K562 (cell line): ENCODE data around the gene AKT1S1. TPM values are rescaled to one million over a fixed set of nuclear protein-coding genes. Genes with fewer than 3 reads are reported as not detected.

Experiments used
- ATAC-seq: fragments of 200-7000 bp; cut with Tn5 transposase; 3 replicates; pipeline ENCODE4 v1.9.1; 2020; ENCODE audit warnings: moderate library complexity
- BruUV-seq: library from RNA; stranded (reverse); fragments of 400-500 nt; replicated peaks from 2 replicates; lab custom pipeline; 2021; lab: Mats Ljungman, UMichigan
- CTCF ChIA-PET: fragments of 300-600 bp; formaldehyde crosslinking; extraction: SDS; loops from one replicate; lab custom pipeline; 2021; ENCODE audit warnings: low intra/inter-chr PET ratio; lab: Yijun Ruan, JAX
- POLR2A ChIA-PET: fragments of 300-600, 350-650 bp; sonication (Branson Sonifier 250); formaldehyde crosslinking; extraction: SDS; loops from one replicate; lab custom pipeline; 2021; ENCODE audit warnings: antibody characterized with exemption, inconsistent platforms; lab: Yijun Ruan, JAX
- DNase-seq, 4 experiments: peaks; one replicate each; pipeline versions ENCODE4 v3.0.0 to v3.0.0-alpha.2; 2011 to 2018; ENCODE audit warnings: low spot score in 3 of 4, mixed read lengths in 3 of 4; ENCODE audit errors: extremely low read depth in 1 of 4
- FAIRE-seq: peaks from 2 replicates; lab custom pipeline; 2011; peaks lifted over from hg19 to GRCh38; lab: Jason Lieb, UNC
- H2AFZ ChIP-seq: 2 replicates; pipeline ENCODE4 v1.6.0; 2011; ENCODE audit warnings: low read depth, low read length, control low read depth, inconsistent platforms
- H3K27ac ChIP-seq: fragments of 200-600 bp; 3 replicates; pipeline ENCODE4 v1.8.0; 2011; ENCODE audit warnings: low read depth, mild to moderate bottlenecking, control low read depth, inconsistent platforms, low read length, moderate library complexity, mixed read lengths; ENCODE audit errors: extremely low read depth
- H3K27me3 ChIP-seq, 2 experiments: fragments of 300-600 bp in 1 of 2; 2 replicates in 1 of 2; 3 replicates in 1 of 2; pipeline versions ENCODE4 v1.6.0 to v1.8.0; 2011; ENCODE audit warnings: inconsistent platforms in 2 of 2, low read length in 2 of 2, mild to moderate bottlenecking in 1 of 2, mixed read lengths in 1 of 2, moderate library complexity in 1 of 2; ENCODE audit not compliant: control insufficient read depth in 2 of 2, insufficient read depth in 2 of 2
- H3K36me3 ChIP-seq: fragments of 300-600 bp; 3 replicates; pipeline ENCODE4 v1.8.0; 2011; ENCODE audit warnings: mild to moderate bottlenecking, low read length, inconsistent platforms; ENCODE audit not compliant: control insufficient read depth, insufficient read depth
- H3K4me1 ChIP-seq, 2 experiments: fragments of 200-600 bp in 1 of 2; replicated peaks in 1 of 2; 2 replicates in 1 of 2; 3 replicates in 1 of 2; pipeline versions ENCODE4 v1.5.1 to v1.8.0; 2011; ENCODE audit warnings: inconsistent platforms in 2 of 2, low read length in 2 of 2, mild to moderate bottlenecking in 1 of 2, mixed read lengths in 1 of 2, moderate library complexity in 1 of 2; ENCODE audit not compliant: control insufficient read depth in 2 of 2, insufficient read depth in 2 of 2
- H3K4me2 ChIP-seq: 2 replicates; pipeline ENCODE4 v1.6.1; 2011; ENCODE audit warnings: low read length, control low read depth, inconsistent platforms, mixed read lengths; ENCODE audit not compliant: insufficient read depth
- H3K4me3 ChIP-seq: fragments of 200-600 bp; sonication (generic), shearing (Covaris generic); 2 replicates; pipeline ENCODE4 v1.5.1; 2016; ENCODE audit warnings: control low read depth, inconsistent platforms
- H3K79me2 ChIP-seq: fragments of 200-600 bp; 3 replicates; pipeline ENCODE4 v1.8.0; 2011; ENCODE audit warnings: low read length, inconsistent platforms; ENCODE audit not compliant: control insufficient read depth, insufficient read depth
- H3K9ac ChIP-seq, 2 experiments: 2 replicates each; pipeline versions ENCODE4 v1.6.0 to v1.6.1; 2011; ENCODE audit warnings: low read depth in 2 of 2, low read length in 2 of 2, control low read depth in 1 of 2, inconsistent platforms in 1 of 2, mild to moderate bottlenecking in 1 of 2, mixed read lengths in 1 of 2; ENCODE audit not compliant: insufficient read depth in 1 of 2
- H3K9me1 ChIP-seq: one replicate; pipeline ENCODE4 v1.6.0; 2011; ENCODE audit warnings: inconsistent platforms, mild to moderate bottlenecking, low read length, moderate library complexity; ENCODE audit not compliant: control insufficient read depth, insufficient read depth
- H3K9me3 ChIP-seq: replicated peaks from 2 replicates; pipeline ENCODE4 v1.5.1; 2011; ENCODE audit warnings: low read depth, low read length, inconsistent platforms; ENCODE audit not compliant: control insufficient read depth, insufficient read depth
- H4K20me1 ChIP-seq: replicated peaks from 2 replicates; pipeline ENCODE4 v1.6.1; 2011; ENCODE audit warnings: low read length, inconsistent platforms, mixed read lengths; ENCODE audit not compliant: control insufficient read depth, insufficient read depth
- ETV1 ChIP-seq: fragments of 450-650 bp; conservative IDR thresholded peaks from 2 replicates; pipeline ENCODE4 v1.6.1; 2016; ENCODE audit warnings: missing genetic modification characterization, control low read depth, low read depth, missing compliant biosample characterization
- FOXA1 ChIP-seq: fragments of 450-650 bp; IDR thresholded peaks from 2 replicates; pipeline ENCODE4 v1.6.1; 2016; ENCODE audit warnings: mild to moderate bottlenecking, borderline replicate concordance
- TBL1XR1 ChIP-seq, 2 experiments: IDR thresholded peaks; 2 replicates each; pipeline ENCODE4 v1.6.1; 2012; ENCODE audit warnings: improper control_type of control experiment in 2 of 2, low read length in 2 of 2, mild to moderate bottlenecking in 1 of 2
- ZNF324 ChIP-seq: fragments of 250-450 bp; sonication (Bioruptor Pico); IDR thresholded peaks from 2 replicates; pipeline ENCODE4 v1.4.0; 2020; ENCODE audit warnings: mild to moderate bottlenecking
- ZNF395 ChIP-seq: fragments of 200-800 bp; sonication (Bioruptor generic); IDR thresholded peaks from 2 replicates; pipeline ENCODE4 v1.6.1; 2017; ENCODE audit warnings: missing genetic modification characterization, missing compliant biosample characterization
- WGBS: fragments of 100-300 bp; shearing (Covaris generic); methylation state at CpG from one replicate; pipeline ENCODE4 v1.1.6; 2016; ENCODE audit warnings: low coverage, mixed read lengths; ENCODE audit not compliant: insufficient coverage; ENCODE audit errors: missing lambda C conversion rate; 5-methylcytosine and 5-hydroxymethylcytosine counted together
- in situ Hi-C: fragments of 300-500 bp; cut with MboI; formaldehyde crosslinking; loops from 4 replicates; pipeline ENCODE4 v1.15.0; 2018; ENCODE audit warnings: inconsistent platforms, mixed read lengths
- intact Hi-C: fragments of 100-400 bp; cut with micrococcal nuclease; formaldehyde crosslinking; loops from 2 replicates; pipeline ENCODE4 v1.14.2; 2022
- polyA plus RNA-seq, 8 experiments: library from polyadenylated mRNA; depleted of rRNA in 4 of 8; stranded (reverse) in 5 of 8; unstranded in 3 of 8; fragments of >200 nt; fragmentation: Nextera tagmentation in 2 of 8; fragmentation: Illumina TruSeq in 1 of 8; extraction: Ambion mirVana in 2 of 8; extraction: Trizol in 1 of 8; gene quantifications; 2 replicates each; pipeline versions ENCODE4 v1.2.1 to v1.2.3, GENCODE V29; 2011 to 2014; ENCODE audit warnings: inconsistent platforms in 1 of 8, missing spikeins in 1 of 8
- total RNA-seq, 7 experiments: library from RNA; depleted of rRNA in 6 of 7; stranded (reverse); fragments of >200 nt in 6 of 7; fragmentation: Illumina TruSeq in 2 of 7; extraction: Trizol in 2 of 7; gene quantifications; 2 replicates each; pipeline versions ENCODE4 v1.2.1 to v1.2.3, GENCODE V29; 2011 to 2021; ENCODE audit warnings: low replicate concordance in 1 of 7

AKT1S1 gene
- total and polyA plus RNA-seq, 9 of the 15 experiments (the other 6 are each of a cell fraction or from before 2014, with no cell fraction given): 1.2 to 50.3 (median 17.1) TPM

GRCh38 chr19:49837425-49837824 lies 39.7 kb downstream of the AKT1S1 start:
- Histone ChIP-seq H2AFZ (no peak overlapping the region), H3K9ac (0 out of 4 replicates have a peak overlapping the region, but pooled peaks of 1 of the 2 experiments have one; percentile 2), H3K9me3 (no peaks in the 10 kb centered on the region), H3K36me3 (peaks cover 84% of the 10 kb centered on the region), H4K20me1 (no peaks in the 10 kb centered on the region), H3K79me2 (no peaks in the 10 kb centered on the region), H3K4me2 (no peak overlapping the region), H3K4me1 (peaks cover 0 to 20% of the 10 kb centered on the region in 2 experiments; a peak in 2 of 5 replicates), H3K27me3 (no peaks in the 10 kb centered on the region), H3K9me1 (peaks cover 2% of the 10 kb centered on the region), H3K4me3 (no peak overlapping the region), H3K27ac (no peak overlapping the region)
- in situ Hi-C loops (no loop called here), intact Hi-C loops (no loop called here)
- TF ChIP-seq ZNF324 (no peak), ZNF395 (CRISPR knock-in tag) (no peak), FOXA1 (no peak), ETV1 (no peak), TBL1XR1 (IDR thresholded peaks at IDR 0.05; ENCODE audit: low read length in 2 of 2) (no peak)
- no peak for FAIRE-seq
- ATAC-seq: no peak
- no TSS peak for BruUV-seq
- 87% methylated on average over 8 of the region's 9 CpGs for WGBS
- POLR2A ChIA-PET: interaction anchor here (0.7 to 1.8 kb wide), 3 partner anchors 9 to 19 kb away, joined by 3 to 12 read pairs (median 3); partner anchors contain the start of gene PTOV1
- no peak for DNase-seq
- CTCF ChIA-PET: no interaction called here
